Measurements from ENCODE around the gene HOXA11. TPM values are rescaled to one million over a fixed set of nuclear protein-coding genes. Genes with fewer than 3 reads are reported as not detected.

Gene HOXA11
- polyA plus RNA-seq (2012; ENCODE audit: insufficient read length, low read depth), result not detected

DNA sequence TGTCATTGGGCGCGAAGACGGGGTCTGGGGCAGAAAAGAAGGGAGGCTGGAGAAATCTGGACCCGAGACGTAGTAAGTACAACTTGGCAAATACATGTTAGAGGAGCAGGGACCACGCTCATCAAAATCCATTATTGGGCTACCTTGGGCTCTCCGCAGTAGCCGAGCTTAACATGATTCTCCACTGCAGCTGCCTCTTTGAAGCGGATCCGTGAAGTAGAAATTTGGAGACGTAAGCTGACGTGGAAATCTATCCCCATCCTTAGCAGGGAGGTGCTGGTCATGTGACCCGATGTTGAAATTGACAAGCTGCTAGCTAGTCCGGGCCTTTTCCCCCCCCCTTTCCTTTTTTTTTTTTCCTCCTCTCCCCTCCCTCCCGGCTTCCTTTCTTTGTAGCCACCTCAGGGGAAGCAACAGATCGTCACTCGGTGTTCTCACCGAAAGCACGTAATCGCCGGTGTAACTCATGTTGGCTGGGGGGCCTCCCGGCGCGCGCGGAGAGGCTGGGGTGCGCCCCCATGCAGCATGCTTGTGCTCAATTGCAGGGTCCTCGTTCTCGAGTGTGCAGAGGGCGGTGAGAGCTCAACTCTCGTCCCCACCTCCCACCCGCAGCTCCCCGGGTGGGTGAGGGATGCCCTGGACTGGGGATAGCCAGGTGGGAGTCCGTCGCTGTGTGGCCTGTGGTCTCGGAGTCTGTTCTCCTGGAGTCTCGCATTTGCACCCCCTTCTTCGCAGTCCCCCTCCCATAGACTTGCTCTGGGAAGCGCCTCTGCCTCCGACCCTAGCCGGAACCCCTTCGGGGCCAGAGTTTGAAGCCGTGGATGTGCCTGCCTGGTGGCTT, at the start of gene HOXA11:
Gene HOXA11, minus strand, starts transcription at position 220 of the 841 bp plus-strand sequence. Its CDS starts 88 bp downstream, at position 132.
- no peak for TF ChIP-seq FOXP2 (optimal IDR thresholded peaks at IDR 0.05; ENCODE audit: borderline replicate concordance, extremely low read depth, extremely low read length, insufficient read depth)
- no peak for TF ChIP-seq TAF1 (IDR thresholded peaks at IDR 0.05; ENCODE audit: borderline replicate concordance, insufficient read depth, low read length)
- TF ChIP-seq SIN3A (IDR thresholded peaks at IDR 0.05; ENCODE audit: borderline replicate concordance, insufficient read depth, low read length), result no peak
- TF ChIP-seq, protein P1, sequence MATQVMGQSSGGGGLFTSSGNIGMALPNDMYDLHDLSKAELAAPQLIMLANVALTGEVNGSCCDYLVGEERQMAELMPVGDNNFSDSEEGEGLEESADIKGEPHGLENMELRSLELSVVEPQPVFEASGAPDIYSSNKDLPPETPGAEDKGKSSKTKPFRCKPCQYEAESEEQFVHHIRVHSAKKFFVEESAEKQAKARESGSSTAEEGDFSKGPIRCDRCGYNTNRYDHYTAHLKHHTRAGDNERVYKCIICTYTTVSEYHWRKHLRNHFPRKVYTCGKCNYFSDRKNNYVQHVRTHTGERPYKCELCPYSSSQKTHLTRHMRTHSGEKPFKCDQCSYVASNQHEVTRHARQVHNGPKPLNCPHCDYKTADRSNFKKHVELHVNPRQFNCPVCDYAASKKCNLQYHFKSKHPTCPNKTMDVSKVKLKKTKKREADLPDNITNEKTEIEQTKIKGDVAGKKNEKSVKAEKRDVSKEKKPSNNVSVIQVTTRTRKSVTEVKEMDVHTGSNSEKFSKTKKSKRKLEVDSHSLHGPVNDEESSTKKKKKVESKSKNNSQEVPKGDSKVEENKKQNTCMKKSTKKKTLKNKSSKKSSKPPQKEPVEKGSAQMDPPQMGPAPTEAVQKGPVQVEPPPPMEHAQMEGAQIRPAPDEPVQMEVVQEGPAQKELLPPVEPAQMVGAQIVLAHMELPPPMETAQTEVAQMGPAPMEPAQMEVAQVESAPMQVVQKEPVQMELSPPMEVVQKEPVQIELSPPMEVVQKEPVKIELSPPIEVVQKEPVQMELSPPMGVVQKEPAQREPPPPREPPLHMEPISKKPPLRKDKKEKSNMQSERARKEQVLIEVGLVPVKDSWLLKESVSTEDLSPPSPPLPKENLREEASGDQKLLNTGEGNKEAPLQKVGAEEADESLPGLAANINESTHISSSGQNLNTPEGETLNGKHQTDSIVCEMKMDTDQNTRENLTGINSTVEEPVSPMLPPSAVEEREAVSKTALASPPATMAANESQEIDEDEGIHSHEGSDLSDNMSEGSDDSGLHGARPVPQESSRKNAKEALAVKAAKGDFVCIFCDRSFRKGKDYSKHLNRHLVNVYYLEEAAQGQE (IDR thresholded peaks at IDR 0.05; ENCODE audit: insufficient read depth in 1 of 2, low read depth in 2 of 2, low read length in 2 of 2), result no peak
- TF ChIP-seq POLR2AphosphoS5 (IDR thresholded peaks at IDR 0.05; ENCODE audit: low read depth, low read length), result no peak

DNA sequence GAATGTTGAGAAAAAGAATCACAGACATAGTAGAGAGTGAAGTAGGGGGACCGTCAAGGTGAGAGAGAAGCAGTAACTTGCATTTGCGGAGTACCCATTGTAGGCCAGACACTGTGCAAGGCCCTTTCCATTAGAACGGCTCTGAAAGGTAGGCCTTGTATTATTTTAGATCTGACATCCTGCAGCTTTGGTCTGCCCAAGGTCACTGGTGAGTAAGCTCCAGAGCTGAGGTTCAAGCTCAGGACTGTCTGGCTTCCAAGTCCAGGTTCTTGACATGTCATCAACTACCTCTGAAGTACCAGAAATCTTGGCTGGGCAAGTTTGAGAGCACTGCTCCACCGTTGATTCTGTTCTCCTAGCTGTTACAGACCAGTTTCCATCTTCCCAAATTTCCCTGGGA, 44.4 kb upstream of the HOXA11 start:
- TF ChIP-seq TAF1 (IDR thresholded peaks at IDR 0.05; ENCODE audit: borderline replicate concordance, insufficient read depth, low read length) (no peak), FOXP2 (optimal IDR thresholded peaks at IDR 0.05; ENCODE audit: borderline replicate concordance, extremely low read depth, extremely low read length, insufficient read depth) (no peak), SIN3A (IDR thresholded peaks at IDR 0.05; ENCODE audit: borderline replicate concordance, insufficient read depth, low read length) (no peak), POLR2AphosphoS5 (IDR thresholded peaks at IDR 0.05; ENCODE audit: low read depth, low read length) (no peak)
- TF ChIP-seq, protein P1 (IDR thresholded peaks at IDR 0.05; ENCODE audit: insufficient read depth in 1 of 2, low read depth in 2 of 2, low read length in 2 of 2), result no peak

DNA sequence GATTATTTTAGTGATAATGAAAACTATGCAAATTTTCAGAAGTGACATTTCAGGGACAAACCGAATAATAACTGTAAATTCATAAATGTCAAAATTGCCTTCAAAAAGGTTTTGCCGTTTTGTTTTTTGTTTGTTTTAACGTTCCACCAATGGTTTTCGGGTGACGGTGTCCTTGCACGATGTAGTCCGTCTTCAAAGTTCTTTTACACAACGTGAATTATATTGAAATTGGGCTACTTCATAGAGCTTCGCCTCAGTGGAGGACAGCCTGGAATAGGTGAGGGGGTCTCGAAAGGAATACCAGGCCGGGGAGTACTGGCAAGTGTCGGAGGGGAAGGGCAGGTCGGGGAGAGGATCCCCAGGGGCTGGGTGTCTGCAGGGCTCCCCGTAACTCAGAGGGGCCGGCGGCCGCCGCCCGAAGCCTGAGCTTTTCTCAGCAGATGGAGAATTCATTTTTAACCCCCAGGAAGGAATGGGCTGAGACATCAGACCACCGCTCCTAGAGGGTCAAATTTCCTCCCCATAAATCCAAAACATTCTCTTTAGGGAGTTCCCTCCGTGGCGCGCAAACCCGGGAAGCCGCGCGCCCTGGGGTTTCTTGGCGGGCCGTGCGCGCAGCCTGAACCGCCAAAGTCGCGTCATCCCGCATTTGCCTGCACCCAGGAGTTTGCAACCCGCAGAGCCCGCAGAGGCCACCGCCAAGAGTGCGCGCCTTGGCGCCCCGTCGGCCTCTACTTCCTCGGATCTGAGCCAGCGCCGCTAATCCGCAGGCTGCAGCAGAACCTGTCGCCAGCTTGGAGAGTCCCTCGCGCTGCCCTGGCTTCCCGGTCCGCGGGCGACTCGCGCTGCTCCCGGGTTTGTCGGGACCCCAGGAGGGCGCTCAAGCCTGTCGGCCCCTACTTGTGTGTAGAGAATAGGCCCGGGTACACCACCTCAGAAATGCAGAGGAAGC, 40.2 kb upstream of the HOXA11 start:
- TF ChIP-seq SIN3A (IDR thresholded peaks at IDR 0.05; ENCODE audit: borderline replicate concordance, insufficient read depth, low read length), result no peak
- TF ChIP-seq, protein P1 (IDR thresholded peaks at IDR 0.05; ENCODE audit: insufficient read depth in 1 of 2, low read depth in 2 of 2, low read length in 2 of 2), result no peak

DNA sequence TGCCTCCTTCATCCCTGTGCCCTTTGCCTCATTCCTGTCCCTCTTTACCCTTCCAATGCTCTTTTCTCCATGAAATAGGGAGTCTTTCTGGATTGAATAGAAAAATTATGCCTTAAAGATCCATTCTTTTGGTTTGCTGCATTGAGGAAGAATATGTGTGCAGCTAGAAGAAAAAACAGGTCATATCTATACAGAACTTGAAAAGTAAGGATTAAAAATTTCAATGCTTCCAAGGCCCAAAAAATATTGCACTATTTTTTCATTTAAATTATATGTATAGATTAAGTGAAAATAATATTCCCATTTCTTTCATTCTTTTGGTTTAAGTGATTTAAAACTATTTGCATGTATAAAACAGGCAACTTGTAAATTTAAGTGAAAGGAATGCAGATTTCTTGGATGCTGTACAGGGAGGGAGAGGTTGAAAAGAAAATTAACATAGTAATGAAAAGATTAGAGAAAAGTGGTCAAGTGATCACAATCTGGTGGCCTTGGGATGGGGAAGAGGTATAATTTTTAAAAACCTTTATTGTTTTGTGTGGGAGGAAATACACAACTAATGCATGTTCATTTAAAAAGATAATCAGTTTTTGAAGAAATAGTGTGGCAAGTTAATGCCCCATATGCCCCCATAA, 39.0 kb upstream of the HOXA11 start:
- TF ChIP-seq POLR2AphosphoS5 (IDR thresholded peaks at IDR 0.05; ENCODE audit: low read depth, low read length), result no peak
- TF ChIP-seq FOXP2 (optimal IDR thresholded peaks at IDR 0.05; ENCODE audit: borderline replicate concordance, extremely low read depth, extremely low read length, insufficient read depth), result no peak
- TF ChIP-seq SIN3A (IDR thresholded peaks at IDR 0.05; ENCODE audit: borderline replicate concordance, insufficient read depth, low read length), result no peak
- TF ChIP-seq TAF1 (IDR thresholded peaks at IDR 0.05; ENCODE audit: borderline replicate concordance, insufficient read depth, low read length), result no peak

DNA sequence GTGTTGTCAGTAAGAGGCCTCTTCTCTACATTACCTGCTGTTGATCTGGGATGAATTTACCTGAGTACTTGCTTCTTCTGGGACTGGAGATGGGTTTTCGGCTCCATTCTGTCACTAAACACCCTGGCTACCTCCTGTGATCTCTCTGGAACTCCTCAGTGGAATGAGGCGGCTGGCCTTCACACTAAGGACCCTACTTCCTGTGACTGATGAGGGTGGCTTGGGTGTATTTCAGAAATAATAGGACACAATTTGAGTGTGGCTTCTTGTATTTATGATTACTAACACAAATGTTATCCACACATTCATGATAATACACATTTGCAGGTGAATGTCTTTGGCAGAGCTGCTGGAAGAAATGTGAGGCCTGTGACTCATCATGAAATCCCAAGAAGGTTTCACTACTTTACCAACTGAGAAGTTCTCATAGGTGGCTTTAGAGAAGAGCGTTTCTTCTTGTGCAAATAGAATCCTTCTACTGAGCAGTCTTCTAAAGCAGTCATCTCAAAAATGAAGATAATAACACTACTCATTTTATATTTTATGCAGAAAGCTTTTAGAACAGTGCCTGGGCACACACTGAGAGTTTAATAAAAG, 36.3 kb upstream of the HOXA11 start:
- TF ChIP-seq POLR2AphosphoS5 (IDR thresholded peaks at IDR 0.05; ENCODE audit: low read depth, low read length) (no peak), SIN3A (IDR thresholded peaks at IDR 0.05; ENCODE audit: borderline replicate concordance, insufficient read depth, low read length) (no peak), FOXP2 (optimal IDR thresholded peaks at IDR 0.05; ENCODE audit: borderline replicate concordance, extremely low read depth, extremely low read length, insufficient read depth) (no peak), TAF1 (IDR thresholded peaks at IDR 0.05; ENCODE audit: borderline replicate concordance, insufficient read depth, low read length) (no peak)
- TF ChIP-seq, protein P1 (IDR thresholded peaks at IDR 0.05; ENCODE audit: insufficient read depth in 1 of 2, low read depth in 2 of 2, low read length in 2 of 2), result no peak

Data from PFSK-1 (cell line).